Ascending aorta (tissue), 2 donors: ENCODE results near the gene ABCD1. TPM values are rescaled to one million over a fixed set of nuclear protein-coding genes. Genes with fewer than 3 reads are reported as not detected.
"Not testable (repeated sequence)": the region's sequence is repeated elsewhere in the genome, so short reads cannot be mapped to it uniquely, and the experiment has no call there.

Experiments
- DNase-seq, 2 donors: peaks; one replicate each; pipeline ENCODE4 v3.0.0-alpha.2; 2019; ENCODE audit warnings: low spot score in 2 of 2
- H3K27ac ChIP-seq, 2 donors: fragments of 200-600 bp; sonication (generic); one replicate each; pipeline ENCODE4 v1.5.1; 2016 to 2017; ENCODE audit warnings: mild to moderate bottlenecking in 1 of 2
- H3K27me3 ChIP-seq: fragments of 200-600 bp; sonication (generic); one replicate; pipeline ENCODE4 v1.5.1; 2017
- H3K36me3 ChIP-seq, 2 donors: fragments of 200-600 bp; sonication (generic); one replicate each; pipeline ENCODE4 v1.5.1; 2016
- H3K4me1 ChIP-seq, 2 donors: fragments of 200-600 bp; sonication (generic); one replicate each; pipeline ENCODE4 v1.5.1; 2016 to 2017; ENCODE audit warnings: mild to moderate bottlenecking in 1 of 2
- H3K4me3 ChIP-seq, 2 donors: fragments of 200-600 bp; sonication (generic); one replicate each; pipeline ENCODE4 v1.5.1; 2016 to 2017; ENCODE audit warnings: mild to moderate bottlenecking in 1 of 2
- H3K9me3 ChIP-seq, 2 donors: fragments of 200-600 bp; sonication (generic); one replicate each; pipeline ENCODE4 v1.5.1; 2016
- CTCF ChIP-seq, 3 experiments: fragments of 200-600 bp in 2 of 3; fragments of 450-650 bp in 1 of 3; sonication (generic) in 2 of 3; IDR thresholded peaks; one replicate each; pipeline ENCODE4 v1.5.1; 2016 to 2019; ENCODE audit warnings: antibody characterized with exemption in 3 of 3, mild to moderate bottlenecking in 1 of 3, moderate library complexity in 1 of 3
- intact Hi-C: fragments of 100-400 bp; cut with DNase I; formaldehyde crosslinking; loops from one replicate; pipeline ENCODE4 v1.15.1; 2023
- total RNA-seq: library from RNA; depleted of rRNA; stranded (reverse); fragments of >200 nt; gene quantifications from one replicate; pipeline ENCODE4 v1.1.0, GENCODE V29; 2016

Gene ABCD1
- total RNA-seq, 1 donor from 2014 or later, result 14.7 TPM

GRCh38 chrX:153728951-153729631 is 4.4 kb downstream of the ABCD1 start:
- Histone ChIP-seq H3K27me3 (no peaks in the 10 kb centered on the region), H3K9me3 (no peaks in the 10 kb centered on the region), H3K4me1 (peaks cover 8 to 26% of the 10 kb centered on the region in 2 donors), H3K27ac (no peak overlapping the region), H3K36me3 (no peaks in the 10 kb centered on the region), H3K4me3 (no peak overlapping the region)
- intact Hi-C loops, result no loop called here
- no peak for DNase-seq
- TF ChIP-seq CTCF (IDR thresholded peaks at IDR 0.05), result no peak

GRCh38 chrX:153730115-153730514 is 5.5 kb downstream of the ABCD1 start:
- H3K27me3 ChIP-seq, DNase-seq, H3K27ac ChIP-seq, H3K9me3 ChIP-seq, H3K36me3 ChIP-seq, H3K4me3 ChIP-seq, intact Hi-C loops: not testable (repeated sequence)
- peaks cover 8 to 23% of the 10 kb centered on the region in 2 donors for H3K4me1 ChIP-seq

GRCh38 chrX:153731117-153731844 is 6.6 kb downstream of the ABCD1 start:
- no peak for DNase-seq
- intact Hi-C loops, result no loop called here
- Histone ChIP-seq H3K36me3 (peaks cover 2 to 4% of the 10 kb centered on the region in 2 donors), H3K27me3 (no peaks in the 10 kb centered on the region), H3K4me1 (peaks cover 6 to 16% of the 10 kb centered on the region in 2 donors), H3K9me3 (no peaks in the 10 kb centered on the region), H3K4me3 (no peak overlapping the region), H3K27ac (no peak overlapping the region)
- no peak for TF ChIP-seq CTCF (IDR thresholded peaks at IDR 0.05)

GRCh38 chrX:153731845-153732215 is 7.2 kb downstream of the ABCD1 start:
- Histone ChIP-seq H3K4me1 (peaks cover 6 to 10% of the 10 kb centered on the region in 2 donors), H3K9me3 (no peaks in the 10 kb centered on the region), H3K36me3 (peaks cover 6 to 10% of the 10 kb centered on the region in 2 donors), H3K27me3 (no peaks in the 10 kb centered on the region), H3K27ac (no peak overlapping the region), H3K4me3 (no peak overlapping the region)
- TF ChIP-seq CTCF (IDR thresholded peaks at IDR 0.05), result no peak
- intact Hi-C loops, result no loop called here
- DNase-seq, result no peak

GRCh38 chrX:153732401-153732800 is 7.7 kb downstream of the ABCD1 start:
- intact Hi-C loops, result no loop called here
- no peak for TF ChIP-seq CTCF (IDR thresholded peaks at IDR 0.05)
- no peaks in the 10 kb centered on the region for H3K9me3 ChIP-seq
- no peak overlapping the region for H3K4me3 ChIP-seq
- peak in 1 of 2 donors; percentile 48 for DNase-seq
- no peak overlapping the region for H3K27ac ChIP-seq
- peaks cover 6 to 15% of the 10 kb centered on the region in 2 donors for H3K36me3 ChIP-seq
- H3K4me1 ChIP-seq, result peaks cover 2 to 9% of the 10 kb centered on the region in 2 donors
- H3K27me3 ChIP-seq, result no peaks in the 10 kb centered on the region

- intact Hi-C loops, result no loop called here
- no peak for TF ChIP-seq CTCF (IDR thresholded peaks at IDR 0.05)
- DNase-seq, result no peak
- Histone ChIP-seq H3K4me1 (no peaks in the 10 kb centered on the region), H3K36me3 (peaks cover 6 to 18% of the 10 kb centered on the region in 2 donors), H3K27ac (no peak overlapping the region), H3K27me3 (no peaks in the 10 kb centered on the region), H3K9me3 (no peaks in the 10 kb centered on the region), H3K4me3 (no peak overlapping the region)
These were observed 9.1 kb downstream of the ABCD1 start for GRCh38 chrX:153733651-153734240.
